Melanocyte of skin (primary cell): ENCODE data around the gene KHDRBS1. TPM values are rescaled to one million over a fixed set of nuclear protein-coding genes. Genes with fewer than 3 reads are reported as not detected.

Experiments used
- small RNA-seq, 2 donors: library from RNA; depleted of rRNA; stranded (forward); fragments of <200 nt; gene quantifications; one replicate each; pipeline ENCODE3, GENCODE V24; 2012
- total RNA-seq, 2 donors: library from RNA; depleted of rRNA; stranded (reverse); fragments of >200 nt; gene quantifications; 2 replicates each; pipeline ENCODE4 v1.2.3, GENCODE V29; 2012

Gene KHDRBS1, protein sequence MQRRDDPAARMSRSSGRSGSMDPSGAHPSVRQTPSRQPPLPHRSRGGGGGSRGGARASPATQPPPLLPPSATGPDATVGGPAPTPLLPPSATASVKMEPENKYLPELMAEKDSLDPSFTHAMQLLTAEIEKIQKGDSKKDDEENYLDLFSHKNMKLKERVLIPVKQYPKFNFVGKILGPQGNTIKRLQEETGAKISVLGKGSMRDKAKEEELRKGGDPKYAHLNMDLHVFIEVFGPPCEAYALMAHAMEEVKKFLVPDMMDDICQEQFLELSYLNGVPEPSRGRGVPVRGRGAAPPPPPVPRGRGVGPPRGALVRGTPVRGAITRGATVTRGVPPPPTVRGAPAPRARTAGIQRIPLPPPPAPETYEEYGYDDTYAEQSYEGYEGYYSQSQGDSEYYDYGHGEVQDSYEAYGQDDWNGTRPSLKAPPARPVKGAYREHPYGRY
- 10 to 100 TPM; 29.9 to 52.9 TPM for total RNA-seq

DNA sequence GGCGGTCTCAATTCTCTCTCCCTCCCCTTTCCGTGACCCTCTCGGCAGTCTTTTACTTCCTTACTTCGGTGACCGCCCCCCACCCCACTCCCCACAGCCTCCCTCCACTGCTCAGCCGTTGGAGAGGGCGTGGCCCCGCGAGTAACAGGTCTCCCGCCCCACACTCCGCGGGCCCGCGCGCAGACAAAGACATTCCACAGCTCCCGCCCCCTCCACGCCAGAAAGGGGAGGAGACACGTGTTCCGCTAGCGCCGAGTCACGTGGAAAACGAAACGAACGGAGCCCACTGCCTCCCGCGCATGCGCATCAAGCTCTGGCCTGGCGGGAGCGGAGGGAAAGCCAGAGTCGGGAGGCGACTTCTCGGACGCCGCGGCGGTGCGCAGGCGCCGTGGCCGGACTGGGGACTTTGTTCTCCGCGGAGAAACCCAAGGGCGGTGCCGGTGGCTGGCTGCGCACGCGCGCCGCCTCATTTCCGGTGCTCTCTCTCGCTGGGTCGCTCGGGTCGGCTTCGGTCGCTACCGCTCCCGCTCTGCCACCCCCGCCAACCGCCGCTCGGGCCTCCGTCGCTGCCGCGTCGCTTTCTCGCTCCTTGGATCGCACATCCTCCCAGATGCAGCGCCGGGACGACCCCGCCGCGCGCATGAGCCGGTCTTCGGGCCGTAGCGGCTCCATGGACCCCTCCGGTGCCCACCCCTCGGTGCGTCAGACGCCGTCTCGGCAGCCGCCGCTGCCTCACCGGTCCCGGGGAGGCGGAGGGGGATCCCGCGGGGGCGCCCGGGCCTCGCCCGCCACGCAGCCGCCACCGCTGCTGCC, at the start of gene KHDRBS1:
Gene KHDRBS1 (plus strand): TSS at position 483 of the 813 bp plus-strand sequence. CDS start 128 bp downstream, at position 611.

GRCh38 chr1:32072622-32073298, 59.1 kb downstream of the KHDRBS1 start, which contains the start of gene TMEM39B:
Gene TMEM39B (plus strand): TSS chr1:32072939. CDS start chr1:32073048, 109 bp downstream.

Small RNA genes lying within 50 kb of the gene (small RNA-seq; reads per million reads assigned to genes)
- gene MIR5585 (0 reads per million in 2 donors), gene RF00017 (0 reads per million in 2 donors)

Other genes with a start within 250 kb of the KHDRBS1 start
- 1 to 10 TPM; 1.3 to 3.4 TPM for gene ADGRB2, start 249.5 kb upstream of the KHDRBS1 start, total RNA-seq
- gene SPOCD1, start 197.8 kb upstream of the KHDRBS1 start, total RNA-seq = 10 to 100 TPM in 1 of 2 donors, 1 to 10 TPM in 1; 6.2 to 15.0 TPM
- 100 to 1,000 TPM; 188 to 216 TPM for gene PTP4A2, start 75.5 kb upstream of the KHDRBS1 start, total RNA-seq
- 1 to 10 TPM; 4.5 to 5.3 TPM for gene TMEM39B, start 59.1 kb downstream of the KHDRBS1 start, total RNA-seq
- gene KPNA6, start 94.2 kb downstream of the KHDRBS1 start, total RNA-seq = 10 to 100 TPM; 46.1 to 61.3 TPM
- 10 to 100 TPM; 90.9 to 94.6 TPM for gene TXLNA, start 165.8 kb downstream of the KHDRBS1 start, total RNA-seq
- 10 to 100 TPM; 11.4 to 13.7 TPM for gene CCDC28B, start 186.7 kb downstream of the KHDRBS1 start, total RNA-seq
- gene IQCC, start 191.8 kb downstream of the KHDRBS1 start, total RNA-seq = 1 to 10 TPM; 1.4 to 1.7 TPM
- gene DCDC2B, start 195.2 kb downstream of the KHDRBS1 start, total RNA-seq = not detected
- gene TMEM234, start 208.5 kb downstream of the KHDRBS1 start, total RNA-seq = 10 to 100 TPM; 13.7 to 18.2 TPM
- 100 to 1,000 TPM; 204 to 323 TPM for gene EIF3I, start 208.5 kb downstream of the KHDRBS1 start, total RNA-seq
- gene FAM167B, start 233.4 kb downstream of the KHDRBS1 start, total RNA-seq = 10 to 100 TPM; 11.7 to 30.3 TPM
- not detected for gene LCK, start 237.4 kb downstream of the KHDRBS1 start, total RNA-seq